TTC549 (cell line): Measurements from ENCODE around the gene CPVL.
"Not testable (repeated sequence)": the region's sequence is repeated elsewhere in the genome, so short reads cannot be mapped to it uniquely, and the experiment has no call there.

Experiments
- FAIRE-seq: peaks from 2 replicates; lab custom pipeline; 2012; peaks lifted over from hg19 to GRCh38; lab: Jason Lieb, UNC

The CPVL gene

GRCh38 chr7:29116361-29117200 is 29.8 kb downstream of the CPVL start:
- FAIRE-seq, result no peak

DNA sequence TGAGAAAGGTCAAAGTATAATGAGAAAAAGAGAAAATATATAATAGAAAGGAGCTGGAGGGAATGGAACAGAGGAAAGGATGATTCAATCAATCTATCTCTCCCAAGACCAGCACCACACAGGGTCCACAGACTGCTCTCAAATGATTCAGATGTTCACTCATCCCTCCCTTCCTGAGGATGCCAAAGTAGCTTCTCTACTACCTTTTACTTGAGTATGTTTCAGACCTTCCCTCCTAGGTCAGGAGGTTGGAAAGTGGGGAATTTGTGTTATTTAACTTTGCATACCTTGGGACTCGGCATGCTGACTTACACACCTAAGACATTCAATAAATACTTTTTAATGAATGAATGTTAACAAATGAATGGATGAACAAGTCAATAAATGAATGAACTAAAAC is 30.6 kb downstream of the CPVL start:
- no peak for FAIRE-seq

GRCh38 chr7:29115130-29115687 is 31.1 kb downstream of the CPVL start:
- FAIRE-seq, result no peak

- FAIRE-seq, result not testable (repeated sequence)
These were observed 32.1 kb downstream of the CPVL start for GRCh38 chr7:29114266-29114665.

DNA sequence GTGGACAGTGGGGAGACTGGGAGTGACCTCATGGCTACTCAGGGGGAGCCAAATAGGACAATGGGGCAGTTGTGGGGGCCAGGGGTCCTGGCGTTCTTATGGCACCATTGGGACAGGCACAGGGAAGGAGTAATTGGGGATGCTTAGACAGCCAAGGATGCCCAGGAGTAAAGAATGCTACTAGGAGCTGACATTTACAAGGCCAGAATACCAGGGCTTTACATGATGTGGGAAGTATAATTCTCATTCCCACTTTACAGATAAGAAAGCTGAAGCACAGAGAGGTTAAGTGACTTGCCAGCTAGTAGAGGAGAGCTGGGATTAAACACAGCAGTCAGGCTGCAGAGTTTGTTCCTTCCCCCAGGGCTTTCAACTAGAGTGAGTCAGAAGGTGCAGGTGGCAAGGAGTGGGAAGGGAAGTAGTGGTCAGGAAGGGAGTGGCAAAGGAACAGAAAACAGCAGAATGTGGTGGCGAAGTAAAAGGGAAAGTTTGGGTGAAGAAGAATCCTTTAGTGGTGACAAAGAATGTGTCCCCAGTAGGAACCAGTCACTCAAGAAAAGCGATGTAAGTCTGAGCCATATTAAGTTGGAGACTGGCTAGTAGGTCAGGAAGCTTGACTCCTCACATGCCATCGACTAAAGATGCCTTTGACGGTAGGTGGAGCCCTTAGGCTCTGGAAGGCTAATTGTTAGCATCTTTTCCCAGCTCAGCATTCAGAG is 32.8 kb downstream of the CPVL start:
- no peak for FAIRE-seq

- FAIRE-seq, result no peak
These were observed 33.6 kb downstream of the CPVL start for GRCh38 chr7:29112721-29113120.

DNA sequence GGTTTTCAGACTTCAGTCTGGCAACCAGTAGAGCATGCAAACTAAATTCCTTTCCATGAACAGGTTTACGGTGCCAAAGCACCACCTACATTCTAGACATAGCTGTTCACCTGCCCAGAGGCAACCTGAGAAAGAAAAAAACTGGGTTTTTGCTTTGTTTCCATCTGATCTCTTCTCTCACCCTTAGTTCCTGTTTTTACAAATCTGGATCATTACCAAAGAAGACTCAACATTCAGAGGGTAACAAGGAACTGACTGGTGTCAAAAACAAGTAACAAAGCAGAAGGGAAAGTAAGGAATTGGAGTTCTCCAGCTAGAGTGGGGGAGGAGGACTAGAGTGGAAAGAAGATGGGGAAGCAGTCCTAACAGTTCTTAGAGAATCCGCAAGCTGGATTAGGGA is 36.4 kb downstream of the CPVL start:
- FAIRE-seq, result no peak

DNA sequence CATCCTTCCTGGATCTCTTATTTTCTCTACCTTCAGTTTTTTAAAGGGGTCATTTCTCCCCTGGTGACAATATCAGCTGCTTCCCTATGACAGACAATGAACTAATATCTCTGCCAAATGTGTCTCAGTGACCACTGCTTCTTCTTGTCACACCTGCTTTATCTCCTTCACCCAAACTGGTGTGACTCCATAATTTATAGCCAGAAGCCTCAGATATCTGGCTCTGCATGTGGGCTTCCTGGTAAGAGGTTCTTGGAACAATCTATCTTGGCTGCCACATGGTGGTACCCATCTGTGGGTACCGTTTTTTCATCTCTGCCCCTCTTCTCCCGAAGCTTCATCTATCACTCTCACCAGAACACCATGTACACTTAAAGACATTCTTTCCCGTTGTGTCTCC is 37.0 kb downstream of the CPVL start:
- FAIRE-seq, result no peak

DNA sequence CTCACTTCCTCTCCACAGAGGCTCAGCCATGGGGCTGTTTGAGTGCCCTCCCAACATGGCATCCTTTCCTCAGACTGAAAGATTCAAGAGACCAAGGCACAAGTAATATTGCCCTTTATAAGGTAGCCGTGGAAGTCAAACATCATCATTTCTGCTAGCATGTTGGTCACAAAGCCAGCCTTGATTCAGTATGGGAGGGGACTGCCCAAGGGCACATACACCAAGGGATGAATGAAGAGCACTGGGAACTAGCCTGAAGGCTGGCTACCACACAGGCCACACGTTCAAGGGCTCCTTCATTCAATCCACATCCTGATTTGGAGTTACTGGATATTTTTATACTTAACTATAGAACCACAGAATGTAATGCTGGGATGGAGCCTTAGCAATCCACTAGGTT is 39.3 kb downstream of the CPVL start:
- no peak for FAIRE-seq

DNA sequence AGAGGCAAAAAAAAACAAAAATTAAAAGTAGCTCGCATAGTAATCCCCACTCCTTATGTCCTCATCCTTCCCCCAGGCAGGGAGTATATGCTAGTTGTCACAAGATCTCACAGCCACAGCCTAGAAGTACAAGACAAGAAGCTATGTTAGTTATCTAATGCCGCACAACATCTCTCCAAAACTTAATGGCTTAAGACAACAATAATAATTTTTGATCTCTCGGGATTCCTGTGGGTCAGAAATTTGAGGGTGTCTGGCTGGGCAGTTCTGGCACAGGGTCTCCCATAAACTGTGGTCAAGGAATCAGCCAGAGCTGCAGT is 39.7 kb downstream of the CPVL start:
- no peak for FAIRE-seq

DNA sequence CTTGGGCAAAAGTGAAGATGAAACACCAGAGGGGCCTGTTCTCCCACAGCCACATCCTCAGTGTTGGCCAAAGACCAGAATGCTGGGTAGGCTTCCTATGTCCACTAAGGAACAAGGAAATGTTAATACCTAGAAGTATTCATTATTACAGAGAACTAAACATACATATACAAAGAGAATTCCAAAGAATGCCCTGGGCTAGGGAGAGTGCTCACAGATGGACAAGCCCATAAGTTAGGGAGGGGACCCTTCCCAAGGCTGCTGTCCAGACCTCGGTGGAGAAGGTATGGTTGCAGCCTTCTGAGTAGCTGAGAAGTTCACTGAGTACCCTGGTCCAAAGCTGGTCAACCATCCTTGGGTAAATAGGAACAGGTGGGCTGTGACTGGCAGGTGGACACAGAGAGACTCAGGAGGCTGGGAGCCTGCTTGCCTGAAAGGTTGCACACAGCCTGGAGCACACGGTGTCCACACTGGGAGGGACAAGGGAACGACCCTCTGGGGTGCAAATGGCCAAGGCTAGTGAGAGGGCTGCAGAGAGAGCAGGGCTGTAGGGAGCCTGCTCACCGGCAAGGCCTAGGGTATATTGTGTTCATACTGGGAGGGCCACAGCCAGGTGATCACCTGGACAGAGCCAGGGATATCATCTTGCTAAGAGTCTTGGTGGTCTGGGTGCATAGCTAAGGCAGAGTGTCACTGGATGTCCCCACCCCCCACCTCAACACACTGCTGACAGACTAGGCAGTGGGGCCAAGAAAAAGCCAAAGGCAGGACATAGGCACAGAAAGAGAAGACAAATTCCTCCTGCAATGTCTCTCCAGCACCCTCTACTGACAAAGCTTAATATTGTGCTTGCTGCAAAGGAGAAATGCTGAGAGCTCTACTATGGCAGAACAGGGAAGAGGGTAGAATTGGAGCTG is 40.3 kb downstream of the CPVL start:
- FAIRE-seq, result no peak

- no peak for FAIRE-seq
These were observed 41.1 kb downstream of the CPVL start for GRCh38 chr7:29105191-29105590.

DNA sequence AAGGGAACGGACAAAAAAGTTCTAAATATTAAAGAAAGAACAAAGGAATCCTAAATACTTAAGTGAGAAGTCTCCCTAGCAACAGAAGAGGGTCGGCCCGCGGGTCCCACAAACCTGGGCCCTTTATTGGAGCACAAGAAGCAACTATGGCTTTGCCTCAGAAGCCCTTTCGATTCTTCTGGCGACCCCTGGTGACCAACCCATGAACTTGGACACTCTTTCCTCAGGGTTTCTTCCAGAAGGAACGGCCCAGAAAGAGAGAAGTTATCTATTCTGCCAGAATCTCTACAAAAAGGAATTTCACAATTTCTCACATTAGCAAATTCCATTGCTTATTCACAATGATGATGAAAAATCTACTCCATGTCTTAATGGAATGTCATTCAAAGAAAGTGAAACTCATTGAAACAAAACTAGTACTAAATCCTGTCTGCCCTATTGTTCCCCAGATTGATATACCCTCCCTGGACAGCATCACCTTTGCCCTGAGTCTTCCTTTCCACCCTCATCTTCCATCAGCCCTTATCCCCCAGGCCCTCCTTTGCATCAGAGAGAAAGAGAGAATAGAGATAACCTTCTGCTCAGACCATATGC is 43.7 kb downstream of the CPVL start:
- no peak for FAIRE-seq

- FAIRE-seq, result no peak
These were observed 45.4 kb downstream of the CPVL start for GRCh38 chr7:29100924-29101323.

- no peak for FAIRE-seq
These were observed 46.2 kb downstream of the CPVL start for GRCh38 chr7:29099896-29100847.

DNA sequence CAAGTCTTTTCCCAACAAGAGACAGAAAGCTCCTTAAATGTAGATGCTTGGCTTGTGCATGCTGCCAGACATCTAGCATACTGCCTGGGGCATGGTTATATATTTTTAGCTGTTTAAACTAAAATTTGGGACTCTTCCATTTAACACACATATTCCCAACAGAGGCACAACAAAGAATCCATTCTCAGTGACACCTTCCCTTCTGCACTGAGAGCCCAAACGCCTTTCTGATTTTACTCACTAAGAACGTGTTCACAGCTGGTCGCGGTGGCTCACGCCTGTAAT is 49.9 kb downstream of the CPVL start:
- FAIRE-seq, result no peak

GRCh38 chr7:29095631-29096445 is 50.5 kb downstream of the CPVL start:
- FAIRE-seq, result no peak

GRCh38 chr7:29093091-29093490 is 53.2 kb downstream of the CPVL start:
- not testable (repeated sequence) for FAIRE-seq

DNA sequence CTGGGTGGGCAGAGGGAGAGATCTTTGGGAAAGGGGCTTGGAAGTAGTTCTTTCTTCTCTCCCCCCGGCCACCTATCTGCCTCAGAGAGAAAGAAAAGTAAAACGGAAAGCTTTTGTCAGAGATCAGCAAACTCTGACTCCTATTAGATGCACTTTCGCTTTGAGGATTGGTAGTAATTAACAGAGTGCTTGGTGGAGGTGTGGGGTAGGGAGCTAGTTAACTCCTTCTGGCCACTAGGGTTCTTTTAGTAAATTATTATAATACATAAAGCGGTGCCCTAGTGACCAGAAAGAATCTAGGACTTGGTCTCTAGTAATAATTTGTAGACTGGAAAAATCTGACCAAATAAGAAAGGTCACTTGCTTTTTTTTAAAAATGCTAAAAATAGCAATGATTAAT is 54.6 kb downstream of the CPVL start:
- no peak for FAIRE-seq
